ENCODE results near the gene MS4A10. TPM values are rescaled to one million over a fixed set of nuclear protein-coding genes. Genes with fewer than 3 reads are reported as not detected.

MS4A10 gene
- total RNA-seq, 1 experiment from 2014 or later, result not detected

- Histone ChIP-seq H4K20me1 (ENCODE audit: insufficient read depth) (no peaks in the 10 kb centered on the region), H3K4me3 (replicated peaks in 1 of 2; ENCODE audit: low read depth in 1 of 2, low read length in 2 of 2) (no peak overlapping the region), H2AFZ (ENCODE audit: low read depth, low read length, poor library complexity, severe bottlenecking) (no peak overlapping the region), H3K27ac (ENCODE audit: low read depth, low read length) (no peak overlapping the region), H3K36me3 (ENCODE audit: control insufficient read depth in 1 of 2, insufficient read depth in 2 of 2, low read length in 2 of 2) (no peaks in the 10 kb centered on the region), H3K79me2 (ENCODE audit: insufficient read depth, low read length) (no peaks in the 10 kb centered on the region), H3K4me1 (ENCODE audit: control insufficient read depth in 1 of 2, insufficient read depth in 2 of 2, low read length in 2 of 2) (peaks cover 6 to 17% of the 10 kb centered on the region in 2 experiments; a peak in 3 of 4 replicates), H3K9me2 (ENCODE audit: insufficient read depth) (no peaks in the 10 kb centered on the region), H3K27me3 (ENCODE audit: insufficient read depth, low read length) (no peaks in the 10 kb centered on the region), H3K9ac (ENCODE audit: low read length) (no peak overlapping the region), H3K4me2 (ENCODE audit: low read length) (no peak overlapping the region), H3K9me3 (ENCODE audit: control insufficient read depth in 1 of 2, insufficient read depth in 1 of 2, low read depth in 1 of 2, low read length in 2 of 2) (no peaks in the 10 kb centered on the region)
- no TSS peak for BruUV-seq (replicated peaks)
- TF ChIP-seq ZBTB33 (IDR thresholded peaks at IDR 0.05; ENCODE audit: extremely low read depth, insufficient replicate concordance, low read length), result no peak
- TF ChIP-seq, protein P1, sequence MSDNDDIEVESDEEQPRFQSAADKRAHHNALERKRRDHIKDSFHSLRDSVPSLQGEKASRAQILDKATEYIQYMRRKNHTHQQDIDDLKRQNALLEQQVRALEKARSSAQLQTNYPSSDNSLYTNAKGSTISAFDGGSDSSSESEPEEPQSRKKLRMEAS (IDR thresholded peaks at IDR 0.05), result no peak
- no peak for TF ChIP-seq EZH2 (IDR thresholded peaks at IDR 0.05)
- no peak for TF ChIP-seq CEBPB (IDR thresholded peaks at IDR 0.05; ENCODE audit: low read depth)
- TF ChIP-seq ATF3 (IDR thresholded peaks at IDR 0.05), result no peak
- no peak for DNase-seq (ENCODE audit: low read depth, low spot score)
- RAD21 ChIA-PET (ENCODE audit: low non-redundant PET in 1 of 2, low total read pairs in 2 of 2, uncharacterized antibody in 2 of 2, unreplicated experiment in 2 of 2), result no interaction called here
- ATAC-seq, result no peak
- POLR2A ChIA-PET, result no interaction called here
- intact Hi-C loops (cut with micrococcal nuclease), result loop anchor here (10.0 kb wide), 1 partner anchor 613 kb away; no protein-coding TSS in a partner anchor
- CTCF ChIA-PET, result interaction anchor here (1.7 kb wide), 1 partner anchor 9 kb away, joined by 6 read pairs; no protein-coding TSS in a partner anchor
Measured at GRCh38 chr11:60771879-60772525, 13.1 kb upstream of the MS4A10 start.

- ATAC-seq (no peak), DNase-seq (ENCODE audit: low read depth, low spot score) (no peak)
- no TSS peak for BruUV-seq (replicated peaks)
- CTCF ChIA-PET, result interaction anchor here (1.7 kb wide), 1 partner anchor 10 kb away, joined by 6 read pairs; no protein-coding TSS in a partner anchor
- H3K9me3 ChIP-seq (ENCODE audit: control insufficient read depth in 1 of 2, insufficient read depth in 1 of 2, low read depth in 1 of 2, low read length in 2 of 2), result no peaks in the 10 kb centered on the region
- H3K79me2 ChIP-seq (ENCODE audit: insufficient read depth, low read length), result no peaks in the 10 kb centered on the region
- H4K20me1 ChIP-seq (ENCODE audit: insufficient read depth), result no peaks in the 10 kb centered on the region
- H3K4me1 ChIP-seq (ENCODE audit: control insufficient read depth in 1 of 2, insufficient read depth in 2 of 2, low read length in 2 of 2), result peaks cover 2 to 17% of the 10 kb centered on the region in 2 experiments; a peak in 3 of 4 replicates
- TF ChIP-seq SRF (IDR thresholded peaks at IDR 0.05; ENCODE audit: low read depth) (no peak), EZH2phosphoT487 (IDR thresholded peaks at IDR 0.05; ENCODE audit: borderline replicate concordance) (no peak), REST (IDR thresholded peaks at IDR 0.05; ENCODE audit: low read depth) (no peak), YY1 (IDR thresholded peaks at IDR 0.05; ENCODE audit: extremely low read depth, insufficient replicate concordance, low read depth, low read length) (no peak), ATF3 (IDR thresholded peaks at IDR 0.05) (no peak), EZH2 (IDR thresholded peaks at IDR 0.05) (no peak)
- no peak overlapping the region for H3K27ac ChIP-seq (ENCODE audit: low read depth, low read length)
- no peak overlapping the region for H3K9ac ChIP-seq (ENCODE audit: low read length)
- H3K27me3 ChIP-seq (ENCODE audit: insufficient read depth, low read length), result no peaks in the 10 kb centered on the region
- no peaks in the 10 kb centered on the region for H3K36me3 ChIP-seq (ENCODE audit: control insufficient read depth in 1 of 2, insufficient read depth in 2 of 2, low read length in 2 of 2)
- H2AFZ ChIP-seq (ENCODE audit: low read depth, low read length, poor library complexity, severe bottlenecking), result no peak overlapping the region
- no peak overlapping the region for H3K4me3 ChIP-seq (replicated peaks in 1 of 2; ENCODE audit: low read depth in 1 of 2, low read length in 2 of 2)
- POLR2A ChIA-PET, result no interaction called here
- no peaks in the 10 kb centered on the region for H3K9me2 ChIP-seq (ENCODE audit: insufficient read depth)
- RAD21 ChIA-PET (ENCODE audit: low non-redundant PET in 1 of 2, low total read pairs in 2 of 2, uncharacterized antibody in 2 of 2, unreplicated experiment in 2 of 2), result no interaction called here
- no peak overlapping the region for H3K4me2 ChIP-seq (ENCODE audit: low read length)
- intact Hi-C loops (cut with micrococcal nuclease), result loop anchor here (10.0 kb wide), 1 partner anchor 612 kb away; no protein-coding TSS in a partner anchor
Measured at GRCh38 chr11:60772666-60773065, 12.5 kb upstream of the MS4A10 start.

Measured in HCT116 (cell line).